ENCODE results near the gene TGFBR3L.

- TF ChIP-seq CTCF (IDR thresholded peaks at IDR 0.05; ENCODE audit: extremely low read depth in 1 of 2, insufficient read depth in 1 of 2, low read depth in 1 of 2, low read length in 2 of 2) (no peak), POLR2AphosphoS5 (IDR thresholded peaks at IDR 0.05; ENCODE audit: insufficient read depth, low read depth, low read length) (no peak), EZH2 (IDR thresholded peaks at IDR 0.05; ENCODE audit: borderline replicate concordance, low read depth, low read length, severe bottlenecking) (no peak), POLR2A (IDR thresholded peaks at IDR 0.05; ENCODE audit: low read depth, low read length) (no peak), JUN (IDR thresholded peaks at IDR 0.05; ENCODE audit: borderline replicate concordance, insufficient read depth, insufficient read length, low read depth) (no peak), MYC (IDR thresholded peaks at IDR 0.05; ENCODE audit: low read depth, low read length) (no peak)
Measured at GRCh38 chr19:7915250-7916102, 846 bp downstream of the TGFBR3L start.
